Caco-2 (cell line): ENCODE measurements around the gene CACUL1. TPM values are rescaled to one million over a fixed set of nuclear protein-coding genes. Genes with fewer than 3 reads are reported as not detected.

ENCODE experiments used
- BruUV-seq: library from RNA; stranded (reverse); fragments of 400-500 nt; replicated peaks from 2 replicates; lab custom pipeline; 2021; lab: Mats Ljungman, UMichigan
- CTCF ChIA-PET: fragments of 300-600 bp; sonication (Branson Sonifier 250); formaldehyde crosslinking; loops from one replicate; lab custom pipeline; 2022; ENCODE audit warnings: antibody characterized with exemption; lab: Charles Lee
- POLR2A ChIA-PET: fragments of 300-600 bp; sonication (Branson Sonifier 250); formaldehyde crosslinking; loops from one replicate; lab custom pipeline; 2022; ENCODE audit warnings: antibody characterized with exemption; lab: Charles Lee
- DNase-seq, 2 experiments: peaks; one replicate each; pipeline versions ENCODE4 v3.0.0 to v3.0.0-alpha.2; 2020 to 2022
- H3K27me3 ChIP-seq: replicated peaks from 2 replicates; pipeline ENCODE4 v1.6.0; 2011; ENCODE audit warnings: low read length; ENCODE audit not compliant: control insufficient read depth, insufficient read depth
- H3K36me3 ChIP-seq: 2 replicates; pipeline ENCODE4 v1.5.1; 2011; ENCODE audit warnings: low read length; ENCODE audit not compliant: control insufficient read depth, insufficient read depth
- H3K4me1 ChIP-seq: fragments of 250-450 bp; sonication (Bioruptor Pico); 2 replicates; pipeline ENCODE4 v1.5.1; 2020; ENCODE audit warnings: mild to moderate bottlenecking
- H3K4me3 ChIP-seq: 2 replicates; pipeline ENCODE4 v1.5.1; 2011; ENCODE audit warnings: low read depth, mild to moderate bottlenecking, control low read depth, low read length
- H3K9me3 ChIP-seq: fragments of 250-450 bp; sonication (Bioruptor Pico); 2 replicates; pipeline ENCODE4 v1.5.1; 2020; ENCODE audit warnings: mild to moderate bottlenecking, moderate library complexity
- H3K27ac Mint-ChIP-seq: one replicate; pipeline ENCODE4 v1.8.0; 2022; ENCODE audit warnings: mixed read lengths; ENCODE audit not compliant: unreplicated experiment
- H3K27me3 Mint-ChIP-seq: one replicate; pipeline ENCODE4 v1.8.0; 2022; ENCODE audit warnings: mixed read lengths; ENCODE audit not compliant: insufficient read depth, unreplicated experiment
- H3K36me3 Mint-ChIP-seq: one replicate; pipeline ENCODE4 v1.8.0; 2022; ENCODE audit warnings: mild to moderate bottlenecking, mixed read lengths; ENCODE audit not compliant: insufficient read depth, unreplicated experiment
- H3K4me1 Mint-ChIP-seq: one replicate; pipeline ENCODE4 v1.8.0; 2022; ENCODE audit warnings: low read depth, mixed read lengths; ENCODE audit not compliant: unreplicated experiment
- H3K4me3 Mint-ChIP-seq: one replicate; pipeline ENCODE4 v1.8.0; 2022; ENCODE audit warnings: mild to moderate bottlenecking, moderate library complexity, mixed read lengths; ENCODE audit not compliant: unreplicated experiment
- H3K9me3 Mint-ChIP-seq: one replicate; pipeline ENCODE4 v1.8.0; 2022; ENCODE audit warnings: mixed read lengths; ENCODE audit not compliant: unreplicated experiment
- CTCF ChIP-seq, 2 experiments: fragments of 200-600 bp in 1 of 2; IDR thresholded peaks; 1 replicate in 1 of 2; 2 replicates in 1 of 2; pipeline versions ENCODE4 v1.5.1 to v1.8.0; 2011 to 2022; ENCODE audit warnings: antibody characterized with exemption in 1 of 2, control low read depth in 1 of 2, inconsistent platforms in 1 of 2, low read depth in 1 of 2, low read length in 1 of 2, mild to moderate bottlenecking in 1 of 2, moderate library complexity in 1 of 2; ENCODE audit not compliant: insufficient read depth in 1 of 2, severe bottlenecking in 1 of 2, unreplicated experiment in 1 of 2
- intact Hi-C: fragments of 100-400 bp; cut with micrococcal nuclease; formaldehyde crosslinking; loops from one replicate; pipeline ENCODE4 v1.10.0; 2022; ENCODE audit not compliant: unreplicated experiment
- total RNA-seq: library from RNA; stranded (reverse); gene quantifications from 2 replicates; pipeline ENCODE4 v1.2.3, GENCODE V29; 2022

Gene CACUL1
- total RNA-seq, 1 experiment from 2014 or later: 39.2 TPM

- peaks cover 30% of the 10 kb centered on the region for H3K27me3 Mint-ChIP-seq
- no peaks in the 10 kb centered on the region for H3K4me1 ChIP-seq
- H3K27me3 ChIP-seq: no peaks in the 10 kb centered on the region
- BruUV-seq: no TSS peak
- ChIA-PET POLR2A (no interaction called here), CTCF (no interaction called here)
- H3K4me1 Mint-ChIP-seq: no peaks in the 10 kb centered on the region
- no peaks in the 10 kb centered on the region for H3K36me3 ChIP-seq
- TF ChIP-seq CTCF (IDR thresholded peaks at IDR 0.05; ENCODE audit: insufficient read depth in 1 of 2, low read depth in 1 of 2, low read length in 1 of 2, severe bottlenecking in 1 of 2, unreplicated experiment in 1 of 2): no peak
- no peaks in the 10 kb centered on the region for H3K36me3 Mint-ChIP-seq
- H3K4me3 ChIP-seq: no peak overlapping the region
- no peaks in the 10 kb centered on the region for H3K9me3 ChIP-seq
- no peak overlapping the region for H3K4me3 Mint-ChIP-seq
- intact Hi-C loops: no loop called here
- H3K9me3 Mint-ChIP-seq: no peaks in the 10 kb centered on the region
- no peak for DNase-seq
- H3K27ac Mint-ChIP-seq: no peak overlapping the region
These were observed 127.8 kb downstream of the CACUL1 start for GRCh38 chr10:118626953-118627352.

Other genes starting within 250 kb of the CACUL1 start
- gene PRLHR, start 159.3 kb downstream of the CACUL1 start, total RNA-seq: not detected in 2 replicates